Left renal cortex interstitium (tissue), 4 donors: Measurements from ENCODE around the gene PPP5C. TPM values are rescaled to one million over a fixed set of nuclear protein-coding genes. Genes with fewer than 3 reads are reported as not detected.

Experiments
- DNase-seq, 4 donors: peaks; one replicate each; pipeline ENCODE4 v3.0.0-alpha.2; 2013; ENCODE audit warnings: low read depth in 4 of 4, low spot score in 2 of 4, missing footprints in 1 of 4
- polyA plus RNA-seq, 4 donors: library from polyadenylated mRNA; unstranded; fragments of 120-200 nt; gene quantifications; one replicate each; pipeline ENCODE4 v1.2.1, GENCODE V29; 2013; ENCODE audit not compliant: insufficient read length in 4 of 4

PPP5C gene
- polyA plus RNA-seq, 4 donors = 92.2 to 116 (median 107) TPM

DNA sequence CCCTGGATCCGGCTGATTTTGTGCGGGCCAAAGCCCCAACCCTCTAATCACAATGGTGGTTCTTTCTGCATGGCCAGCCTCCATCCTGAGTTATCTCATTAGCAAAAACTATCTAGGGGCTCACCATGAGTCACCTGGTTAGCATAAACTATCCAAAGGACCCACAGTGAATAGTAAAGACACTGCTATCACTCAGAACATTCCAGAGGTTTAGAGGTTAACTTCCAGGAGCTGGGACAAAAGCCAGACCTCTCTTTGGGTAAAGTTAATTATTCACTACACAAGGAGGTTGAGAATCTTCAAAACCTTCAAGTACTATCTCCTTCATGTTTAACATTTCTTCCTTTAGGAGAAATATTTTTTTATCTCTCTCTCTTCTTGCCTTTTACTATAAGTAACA, 18.8 kb upstream of the PPP5C start:
- no peak for DNase-seq

DNA sequence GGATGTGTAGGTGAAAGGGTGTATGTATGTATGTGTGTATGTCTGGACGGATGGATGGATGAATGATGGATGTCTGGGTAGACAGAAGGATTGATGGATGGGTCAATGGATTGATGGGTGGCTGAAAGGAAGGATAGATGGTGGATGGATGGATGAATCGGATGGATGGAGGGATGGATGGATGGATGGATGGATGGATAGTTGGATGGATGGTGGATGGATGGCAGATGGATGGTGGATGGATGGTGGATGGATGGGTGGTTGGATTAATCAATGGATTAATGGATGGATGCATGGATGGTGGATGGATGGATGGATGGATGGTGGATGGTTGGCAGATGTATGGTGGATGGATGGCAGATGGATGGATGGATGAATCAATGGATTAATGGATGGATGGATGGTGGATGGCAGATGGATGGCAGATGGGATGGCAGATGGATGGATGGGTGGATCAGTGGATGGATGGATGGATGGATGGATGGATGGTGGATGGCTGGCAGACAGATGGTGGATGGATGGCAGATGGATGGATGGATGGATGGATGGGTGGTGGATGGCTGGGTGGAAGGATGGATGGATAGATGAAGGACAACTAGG, 16.5 kb upstream of the PPP5C start:
- no peak for DNase-seq

- DNase-seq = no peak
Measured at GRCh38 chr19:46337487-46337886, 9.4 kb upstream of the PPP5C start.

DNA sequence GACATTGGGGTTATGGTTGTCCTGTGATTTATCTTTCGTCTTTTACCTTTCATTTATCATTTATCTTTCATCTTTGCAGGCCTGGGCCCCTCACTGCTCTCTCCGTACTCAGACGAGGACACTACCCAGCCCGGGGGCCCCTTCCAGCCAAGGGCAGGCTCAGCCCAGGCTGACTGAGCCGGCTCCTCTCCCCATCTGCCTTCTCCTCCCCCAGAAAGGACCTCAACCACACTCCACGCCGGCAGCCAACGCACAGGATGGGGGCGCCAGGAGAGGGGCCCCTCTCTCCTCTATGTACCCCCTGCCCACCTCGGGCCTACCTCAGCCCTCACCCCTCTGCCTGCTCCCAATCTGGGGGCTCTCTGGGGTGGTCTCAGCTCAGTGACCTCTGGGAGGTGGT, 7.4 kb upstream of the PPP5C start:
- no peak for DNase-seq

DNA sequence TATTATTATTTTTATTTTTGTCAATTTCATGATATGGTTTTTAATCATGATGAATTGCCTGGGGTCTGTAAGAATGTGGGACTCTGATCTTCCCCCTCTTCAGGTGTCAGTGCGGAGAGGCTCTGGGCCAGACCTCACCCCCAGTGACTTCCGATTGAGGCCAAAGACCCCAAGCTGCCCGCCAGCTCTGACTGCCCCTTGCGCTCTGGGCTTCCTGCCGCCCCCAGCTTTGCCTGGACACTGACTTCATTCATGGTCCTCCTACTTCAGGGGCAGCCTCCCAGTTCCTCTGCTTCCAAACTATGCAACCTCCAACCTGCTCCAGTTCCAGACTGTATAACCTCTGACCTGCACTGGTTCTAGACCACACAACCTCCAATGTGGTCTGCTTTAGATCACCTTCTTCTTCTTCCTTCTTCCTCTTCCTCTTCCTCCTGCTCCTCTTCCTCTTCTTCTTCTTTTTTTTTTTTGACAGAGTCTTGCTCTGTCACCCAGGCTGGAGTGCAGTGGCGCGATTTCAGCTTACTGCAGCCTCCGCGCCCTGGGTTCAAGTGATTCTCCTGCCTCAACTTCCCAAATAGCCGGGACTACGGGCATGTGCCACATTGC, 6.7 kb upstream of the PPP5C start:
- DNase-seq = no peak

GRCh38 chr19:46341937-46342336, 5.0 kb upstream of the PPP5C start:
- DNase-seq = no peak

GRCh38 chr19:46344363-46344762, 2.5 kb upstream of the PPP5C start:
- no peak for DNase-seq

GRCh38 chr19:46345157-46345556, 1.7 kb upstream of the PPP5C start:
- DNase-seq = no peak

DNA sequence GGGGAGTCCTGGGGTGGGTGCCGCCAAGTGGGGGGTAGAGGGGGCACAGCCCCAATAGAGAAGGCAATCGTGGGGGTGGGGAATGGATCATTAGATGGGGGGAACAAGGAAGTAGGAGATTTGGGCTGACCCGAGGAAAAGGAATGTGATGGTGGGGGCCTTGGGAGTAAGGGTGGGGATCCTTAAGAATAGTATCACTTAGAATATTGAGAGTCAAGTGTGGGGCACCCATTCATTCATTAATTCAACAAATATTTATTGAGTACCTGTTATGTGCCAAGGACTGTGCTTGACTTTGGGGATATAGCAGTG, 641 bp downstream of the PPP5C start:
- no peak for DNase-seq

- no peak for DNase-seq
Measured at GRCh38 chr19:46347985-46348384, 1.1 kb downstream of the PPP5C start.

DNA sequence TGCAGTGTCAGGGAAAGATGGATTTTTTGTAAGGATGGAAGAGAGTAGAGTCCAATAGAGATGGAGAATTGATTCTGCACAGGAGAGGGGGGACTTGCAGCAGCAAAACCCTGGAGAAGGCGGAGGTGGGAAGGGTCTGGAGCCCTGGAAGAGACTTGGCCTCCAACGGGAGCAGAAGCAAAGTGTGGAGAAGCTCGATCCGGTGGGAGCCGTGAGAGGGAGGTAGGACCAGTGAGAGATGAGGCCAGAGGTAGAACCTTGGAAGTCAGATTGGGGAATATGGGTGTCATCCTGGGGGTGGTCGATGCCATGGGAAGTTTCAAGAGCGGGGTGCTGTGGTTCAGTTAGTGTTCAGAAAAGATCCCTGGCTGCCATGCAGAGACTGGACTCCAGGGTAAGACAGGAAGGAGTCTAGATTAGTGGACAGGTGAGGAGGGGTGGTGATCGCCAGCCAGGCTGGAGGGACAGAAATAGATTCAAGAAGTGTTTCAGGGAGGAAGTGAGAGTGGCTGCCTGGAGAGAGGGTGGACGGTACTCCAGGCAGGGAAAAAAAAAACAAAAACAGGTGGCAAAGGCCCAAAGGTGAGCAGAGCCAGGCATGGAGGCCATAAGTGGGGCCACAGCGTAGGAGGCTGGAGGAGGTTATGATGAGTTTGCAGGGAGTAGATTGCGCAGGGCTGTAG, 2.6 kb downstream of the PPP5C start:
- DNase-seq = no peak

GRCh38 chr19:46350029-46350757, 3.3 kb downstream of the PPP5C start:
- no peak for DNase-seq

GRCh38 chr19:46350758-46351159, 3.9 kb downstream of the PPP5C start:
- DNase-seq = no peak

DNA sequence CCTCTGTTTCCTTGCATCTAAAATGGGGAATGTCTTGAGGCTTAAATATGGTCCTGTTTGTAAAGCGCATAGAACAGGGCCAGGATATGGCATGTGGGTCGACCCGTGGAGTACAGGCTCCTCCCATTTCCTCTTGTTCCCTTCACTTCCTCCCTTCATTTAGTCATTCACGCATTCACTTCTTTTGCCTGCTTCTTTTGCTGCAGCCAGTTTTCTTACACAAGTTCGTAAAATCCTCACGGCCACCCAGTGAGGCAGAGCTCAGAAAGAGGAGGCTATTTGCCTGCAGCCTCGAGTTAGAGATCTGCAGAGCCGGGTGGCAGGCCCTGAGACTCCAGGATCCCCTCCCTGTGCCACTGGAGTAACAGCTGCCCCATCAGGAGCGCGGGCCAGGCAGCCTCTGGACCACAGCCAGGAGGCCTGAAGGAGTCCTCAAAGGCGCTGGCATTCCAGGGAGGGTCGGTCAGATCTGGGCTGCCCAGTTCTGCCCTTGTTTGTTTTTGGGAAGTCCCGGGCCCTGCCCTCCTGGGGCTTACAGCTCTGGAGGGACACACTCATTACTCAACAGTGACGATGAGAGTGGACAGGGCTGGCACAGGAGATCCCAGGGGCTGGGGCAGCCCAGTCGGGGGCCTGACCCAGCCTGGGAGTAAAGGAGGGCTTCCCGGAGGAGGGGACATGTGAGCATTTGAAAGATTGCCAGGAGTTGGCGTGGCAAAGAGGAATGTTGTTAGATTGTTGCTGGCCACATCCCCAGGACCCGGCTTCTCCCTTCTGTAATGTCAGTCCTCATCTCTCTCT, 4.6 kb downstream of the PPP5C start:
- DNase-seq = no peak

DNA sequence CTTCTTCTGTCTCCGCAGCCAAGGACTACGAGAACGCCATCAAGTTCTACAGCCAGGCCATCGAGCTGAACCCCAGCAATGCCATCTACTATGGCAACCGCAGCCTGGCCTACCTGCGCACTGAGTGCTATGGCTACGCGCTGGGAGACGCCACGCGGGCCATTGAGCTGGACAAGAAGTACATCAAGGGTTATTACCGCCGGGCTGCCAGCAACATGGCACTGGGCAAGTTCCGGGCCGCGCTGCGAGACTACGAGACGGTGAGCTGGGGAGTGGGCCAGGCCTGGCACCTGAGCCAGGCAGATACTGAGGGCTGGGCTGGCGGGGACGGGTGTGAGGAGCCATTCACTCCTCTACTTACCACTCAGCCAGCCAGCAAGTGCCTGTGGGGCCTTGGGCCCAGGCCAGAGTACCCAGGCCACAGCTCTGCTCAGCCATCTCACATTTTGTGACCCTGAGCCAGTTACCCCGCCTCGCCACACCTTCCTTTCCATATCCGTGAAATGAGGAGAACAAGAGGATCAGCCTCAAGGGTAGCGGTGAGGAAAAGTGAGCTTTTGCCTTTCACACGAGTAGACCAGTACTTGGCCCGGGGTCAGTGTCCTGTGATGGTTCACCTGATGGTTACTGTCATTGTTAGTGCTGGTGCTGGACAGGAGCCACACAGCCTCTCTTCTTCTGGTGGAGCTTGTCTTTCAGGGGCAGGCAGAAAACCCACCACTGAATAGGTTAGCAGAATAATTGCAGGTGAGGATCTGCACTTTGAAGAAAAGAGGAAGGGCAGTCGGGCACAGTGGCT, 7.0 kb downstream of the PPP5C start:
- DNase-seq = no peak

DNA sequence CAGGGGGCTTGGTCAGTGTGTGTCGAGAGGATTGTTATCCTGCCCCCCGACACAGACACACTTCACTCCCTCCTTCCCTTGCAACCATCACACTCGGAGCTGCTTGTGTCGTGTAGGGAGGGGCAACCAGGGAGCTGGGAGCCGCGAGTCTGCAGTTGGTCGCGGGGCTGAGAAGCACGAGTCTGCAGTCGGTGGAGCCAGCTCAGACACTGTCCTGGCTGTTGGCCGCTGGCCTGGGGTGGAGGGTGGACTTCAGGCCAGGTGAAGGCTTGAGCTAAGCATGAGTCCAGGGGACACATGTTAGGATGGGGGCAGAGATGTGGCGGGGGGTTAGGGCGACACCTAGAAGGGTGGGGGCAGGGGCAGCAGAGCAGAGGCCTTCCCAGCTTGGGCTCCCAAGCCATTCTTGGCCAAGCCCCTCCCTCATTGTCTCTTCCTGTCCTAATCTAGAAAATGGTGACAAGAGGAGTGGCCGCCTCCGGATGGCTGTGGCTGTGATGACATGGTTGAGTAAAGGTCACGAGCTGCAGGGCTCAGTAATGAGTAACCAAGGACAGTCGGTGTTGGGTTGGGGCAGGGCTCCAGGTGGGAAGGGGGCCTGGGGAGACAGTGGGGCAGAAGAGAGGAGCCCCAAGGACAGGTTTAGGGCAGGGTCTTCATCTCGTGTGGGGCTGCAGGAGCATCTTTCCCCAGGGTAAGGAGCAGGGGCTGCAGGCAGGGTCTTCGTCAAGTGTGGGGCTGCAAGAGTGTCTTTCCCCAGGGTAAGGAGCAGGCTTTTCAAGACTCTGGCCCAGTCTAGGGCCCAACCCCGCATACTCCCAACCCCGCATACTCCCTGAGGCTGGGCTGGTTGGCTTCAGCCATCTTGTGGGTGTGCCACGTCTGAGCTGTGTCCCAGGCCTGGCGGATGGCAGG, 8.6 kb downstream of the PPP5C start:
- no peak for DNase-seq

GRCh38 chr19:46356149-46357055, 9.5 kb downstream of the PPP5C start:
- DNase-seq = no peak
